HEK293 (cell line): Measurements from ENCODE around the gene DSTN.

ENCODE experiments used
- CTCF ChIA-PET: fragments of 350-600 bp; formaldehyde crosslinking; extraction: SDS; loops from one replicate; lab custom pipeline; 2021; ENCODE audit warnings: antibody characterized with exemption; lab: Yijun Ruan, JAX
- POLR2A ChIA-PET: fragments of 300-600 bp; formaldehyde crosslinking; extraction: SDS; loops from one replicate; lab custom pipeline; 2020; ENCODE audit warnings: antibody characterized with exemption, inconsistent platforms; lab: Yijun Ruan, JAX
- H3K27ac ChIP-seq: fragments of 200-500 bp; sonication (Bioruptor generic); 2 replicates; pipeline ENCODE4 v1.5.1; 2014; ENCODE audit warnings: low read depth, low read length, control low read depth, inconsistent platforms; ENCODE audit errors: extremely low read depth
- H3K36me3 ChIP-seq, 2 experiments: fragments of 200-500 bp in 1 of 2; sonication (Bioruptor generic) in 1 of 2; 1 replicate in 1 of 2; 2 replicates in 1 of 2; pipeline ENCODE4 v1.5.1; 2014 to 2017; ENCODE audit warnings: inconsistent platforms in 2 of 2, low read length in 2 of 2; ENCODE audit not compliant: control insufficient read depth in 2 of 2, insufficient read depth in 1 of 2
- H3K4me1 ChIP-seq: fragments of 200-500 bp; sonication (Bioruptor generic); 2 replicates; pipeline ENCODE4 v1.5.1; 2014; ENCODE audit warnings: mild to moderate bottlenecking, low read length, inconsistent platforms; ENCODE audit not compliant: control insufficient read depth, insufficient read depth
- H3K4me3 ChIP-seq: 2 replicates; pipeline ENCODE4 v1.5.1; 2011; ENCODE audit warnings: low read depth, mild to moderate bottlenecking, control low read depth, low read length, moderate library complexity
- H3K9me3 ChIP-seq: fragments of 200-500 bp; sonication (Bioruptor generic); 2 replicates; pipeline ENCODE4 v1.5.1; 2014; ENCODE audit warnings: low read depth, low read length, inconsistent platforms; ENCODE audit not compliant: control insufficient read depth, insufficient read depth
- RBAK ChIP-seq: fragments of 450-650 bp; formaldehyde crosslinking; IDR thresholded peaks from 2 replicates; pipeline ENCODE4 v1.5.1; 2016; ENCODE audit warnings: missing biosample characterization, missing genetic modification characterization
- SETDB1 ChIP-seq: IDR thresholded peaks from one replicate; pipeline ENCODE4 v1.6.1; 2017; ENCODE audit warnings: mild to moderate bottlenecking, low read length, moderate library complexity, mixed read lengths; ENCODE audit not compliant: insufficient read length
- ZBTB11 ChIP-seq: fragments of 450-650 bp; formaldehyde crosslinking; conservative IDR thresholded peaks from 2 replicates; pipeline ENCODE4 v1.5.1; 2016; ENCODE audit warnings: low read depth, missing biosample characterization, missing genetic modification characterization
- ZBTB8A ChIP-seq: fragments of 450-650 bp; formaldehyde crosslinking; IDR thresholded peaks from 2 replicates; pipeline ENCODE4 v1.5.1; 2016; ENCODE audit warnings: missing biosample characterization, missing genetic modification characterization
- ZNF114 ChIP-seq: fragments of 450-650 bp; formaldehyde crosslinking; IDR thresholded peaks from 2 replicates; pipeline ENCODE4 v1.5.0; 2017; ENCODE audit warnings: missing biosample characterization, missing genetic modification characterization
- ZNF140 ChIP-seq: fragments of 450-650 bp; formaldehyde crosslinking; IDR thresholded peaks from 2 replicates; pipeline ENCODE4 v1.5.1; 2016; ENCODE audit warnings: missing biosample characterization, missing genetic modification characterization
- ZNF157 ChIP-seq: fragments of 450-650 bp; formaldehyde crosslinking; IDR thresholded peaks from 2 replicates; pipeline ENCODE4 v1.5.1; 2016; ENCODE audit warnings: missing biosample characterization, missing genetic modification characterization
- ZNF211 ChIP-seq: fragments of 450-650 bp; formaldehyde crosslinking; IDR thresholded peaks from 2 replicates; pipeline ENCODE4 v1.5.1; 2016; ENCODE audit warnings: low read depth, missing biosample characterization, missing genetic modification characterization
- ZNF341 ChIP-seq: fragments of 450-650 bp; formaldehyde crosslinking; IDR thresholded peaks from 2 replicates; pipeline ENCODE4; 2016; ENCODE audit warnings: low read depth, missing biosample characterization, missing genetic modification characterization
- ZNF394 ChIP-seq: fragments of 450-650 bp; formaldehyde crosslinking; IDR thresholded peaks from 2 replicates; pipeline ENCODE4 v1.5.1; 2016; ENCODE audit warnings: missing biosample characterization, missing genetic modification characterization, mild to moderate bottlenecking, moderate library complexity, borderline replicate concordance
- ZNF426 ChIP-seq: fragments of 450-650 bp; formaldehyde crosslinking; IDR thresholded peaks from 2 replicates; pipeline ENCODE4 v1.5.1; 2017; ENCODE audit warnings: missing biosample characterization, missing genetic modification characterization, mild to moderate bottlenecking, inconsistent platforms, moderate library complexity
- ZNF433 ChIP-seq: fragments of 450-650 bp; formaldehyde crosslinking; IDR thresholded peaks from 2 replicates; pipeline ENCODE4 v1.5.1; 2016; ENCODE audit warnings: missing biosample characterization, missing genetic modification characterization, low read depth
- ZNF510 ChIP-seq: fragments of 450-650 bp; formaldehyde crosslinking; IDR thresholded peaks from 2 replicates; pipeline ENCODE4 v1.5.1; 2018; ENCODE audit warnings: mild to moderate bottlenecking, missing genetic modification characterization, missing biosample characterization; ENCODE audit not compliant: insufficient replicate concordance
- ZNF518A ChIP-seq: fragments of 450-650 bp; formaldehyde crosslinking; conservative IDR thresholded peaks from 2 replicates; pipeline ENCODE4 v1.5.1; 2016; ENCODE audit warnings: low read depth, missing biosample characterization, missing genetic modification characterization
- ZNF529 ChIP-seq: fragments of 450-650 bp; formaldehyde crosslinking; IDR thresholded peaks from 2 replicates; pipeline ENCODE4 v1.5.1; 2017; ENCODE audit warnings: missing genetic modification characterization, missing biosample characterization; ENCODE audit not compliant: insufficient replicate concordance
- ZNF544 ChIP-seq: fragments of 450-650 bp; formaldehyde crosslinking; IDR thresholded peaks from 2 replicates; pipeline ENCODE4 v1.5.0; 2017; ENCODE audit warnings: missing biosample characterization, missing genetic modification characterization
- ZNF600 ChIP-seq: fragments of 450-650 bp; formaldehyde crosslinking; IDR thresholded peaks from 2 replicates; pipeline ENCODE4 v1.5.1; 2016; ENCODE audit warnings: missing biosample characterization, missing genetic modification characterization
- ZNF701 ChIP-seq: fragments of 450-650 bp; formaldehyde crosslinking; IDR thresholded peaks from 2 replicates; pipeline ENCODE4 v1.5.1; 2016; ENCODE audit warnings: missing biosample characterization, missing genetic modification characterization
- ZNF792 ChIP-seq: fragments of 450-650 bp; formaldehyde crosslinking; IDR thresholded peaks from 2 replicates; pipeline ENCODE4 v1.5.1; 2016; ENCODE audit warnings: missing biosample characterization, missing genetic modification characterization
- ZXDB ChIP-seq: fragments of 450-650 bp; formaldehyde crosslinking; IDR thresholded peaks from 2 replicates; pipeline ENCODE4 v1.5.1; 2016; ENCODE audit warnings: missing biosample characterization, missing genetic modification characterization
- TF ChIP-seq, protein P1 (sequence below): fragments of 450-650 bp; formaldehyde crosslinking; IDR thresholded peaks from 2 replicates; pipeline ENCODE4 v1.5.1; 2016; ENCODE audit warnings: missing biosample characterization, missing genetic modification characterization
- TF ChIP-seq, protein P2 (sequence below): fragments of 450-650 bp; formaldehyde crosslinking; IDR thresholded peaks from 2 replicates; pipeline ENCODE4 v1.5.1; 2016; ENCODE audit warnings: missing biosample characterization, missing genetic modification characterization

Gene DSTN

DNA sequence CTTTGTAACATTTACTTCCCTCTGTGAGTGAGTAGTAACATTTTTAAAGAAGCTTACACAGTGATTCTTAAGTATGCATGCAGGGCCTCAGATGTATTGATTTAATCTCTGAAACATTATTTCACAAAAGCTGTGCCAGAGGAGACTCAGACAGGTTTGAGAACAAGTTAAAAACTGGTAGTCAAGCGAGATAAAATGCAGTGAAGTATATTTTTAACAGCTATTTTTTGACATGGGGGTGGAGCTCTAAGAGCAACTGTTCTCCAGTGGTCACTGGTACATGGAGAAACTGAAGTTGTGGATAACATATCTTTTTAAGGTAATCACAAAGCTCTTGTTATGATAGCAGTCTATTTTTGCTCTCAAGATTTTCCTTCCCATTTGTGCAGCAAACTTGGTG lies 20.4 kb downstream of the DSTN start (continued):
- no peak for TF ChIP-seq ZNF600 (tag by site-specific recombination)
- no peak for TF ChIP-seq ZNF211 (tag by site-specific recombination)
- no peak for TF ChIP-seq ZNF529 (tag by site-specific recombination)
- TF ChIP-seq, all 188 proteins: peak for 0

DNA sequence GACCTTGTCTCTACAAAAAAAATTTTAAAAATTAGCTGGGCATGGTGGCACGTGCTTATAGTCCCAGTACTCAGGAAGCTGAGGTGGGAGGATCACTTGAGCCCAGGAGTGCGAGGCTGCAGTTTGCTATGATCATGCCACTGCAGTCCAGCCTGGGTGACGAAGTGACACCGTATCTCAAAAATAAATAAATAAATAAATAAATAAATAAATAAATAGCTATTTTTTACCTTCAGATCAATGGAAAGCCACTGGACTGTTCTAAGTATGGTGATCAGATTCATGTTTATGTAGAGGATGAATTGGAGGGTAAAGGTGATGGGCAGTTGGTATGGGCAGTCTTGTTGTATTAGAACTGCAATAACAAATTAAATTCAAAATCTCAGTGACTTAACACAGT lies 24.0 kb downstream of the DSTN start:
- CTCF ChIA-PET: interaction anchor here (1.8 kb wide), 1 partner anchor 57 kb away, joined by 6 read pairs; no protein-coding TSS in a partner anchor
- TF ChIP-seq ZNF544 (tag by site-specific recombination): no peak
- TF ChIP-seq ZNF114 (tag by site-specific recombination): no peak
- no peak for TF ChIP-seq ZNF701
- TF ChIP-seq ZNF518A (tag by site-specific recombination): peak; percentile 70
- peak; percentile 79; the same call in 1 of the 2 replicates for TF ChIP-seq ZNF394 (tag by site-specific recombination)
- TF ChIP-seq ZNF433 (tag by site-specific recombination): peak; percentile 19; the same call in 1 of the 2 replicates
- TF ChIP-seq SETDB1: no peak
- TF ChIP-seq, protein P1, sequence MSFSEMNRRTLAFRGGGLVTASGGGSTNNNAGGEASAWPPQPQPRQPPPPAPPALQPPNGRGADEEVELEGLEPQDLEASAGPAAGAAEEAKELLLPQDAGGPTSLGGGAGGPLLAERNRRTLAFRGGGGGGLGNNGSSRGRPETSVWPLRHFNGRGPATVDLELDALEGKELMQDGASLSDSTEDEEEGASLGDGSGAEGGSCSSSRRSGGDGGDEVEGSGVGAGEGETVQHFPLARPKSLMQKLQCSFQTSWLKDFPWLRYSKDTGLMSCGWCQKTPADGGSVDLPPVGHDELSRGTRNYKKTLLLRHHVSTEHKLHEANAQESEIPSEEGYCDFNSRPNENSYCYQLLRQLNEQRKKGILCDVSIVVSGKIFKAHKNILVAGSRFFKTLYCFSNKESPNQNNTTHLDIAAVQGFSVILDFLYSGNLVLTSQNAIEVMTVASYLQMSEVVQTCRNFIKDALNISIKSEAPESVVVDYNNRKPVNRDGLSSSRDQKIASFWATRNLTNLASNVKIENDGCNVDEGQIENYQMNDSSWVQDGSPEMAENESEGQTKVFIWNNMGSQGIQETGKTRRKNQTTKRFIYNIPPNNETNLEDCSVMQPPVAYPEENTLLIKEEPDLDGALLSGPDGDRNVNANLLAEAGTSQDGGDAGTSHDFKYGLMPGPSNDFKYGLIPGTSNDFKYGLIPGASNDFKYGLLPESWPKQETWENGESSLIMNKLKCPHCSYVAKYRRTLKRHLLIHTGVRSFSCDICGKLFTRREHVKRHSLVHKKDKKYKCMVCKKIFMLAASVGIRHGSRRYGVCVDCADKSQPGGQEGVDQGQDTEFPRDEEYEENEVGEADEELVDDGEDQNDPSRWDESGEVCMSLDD (tag by site-specific recombination): no peak
- TF ChIP-seq, protein P2, sequence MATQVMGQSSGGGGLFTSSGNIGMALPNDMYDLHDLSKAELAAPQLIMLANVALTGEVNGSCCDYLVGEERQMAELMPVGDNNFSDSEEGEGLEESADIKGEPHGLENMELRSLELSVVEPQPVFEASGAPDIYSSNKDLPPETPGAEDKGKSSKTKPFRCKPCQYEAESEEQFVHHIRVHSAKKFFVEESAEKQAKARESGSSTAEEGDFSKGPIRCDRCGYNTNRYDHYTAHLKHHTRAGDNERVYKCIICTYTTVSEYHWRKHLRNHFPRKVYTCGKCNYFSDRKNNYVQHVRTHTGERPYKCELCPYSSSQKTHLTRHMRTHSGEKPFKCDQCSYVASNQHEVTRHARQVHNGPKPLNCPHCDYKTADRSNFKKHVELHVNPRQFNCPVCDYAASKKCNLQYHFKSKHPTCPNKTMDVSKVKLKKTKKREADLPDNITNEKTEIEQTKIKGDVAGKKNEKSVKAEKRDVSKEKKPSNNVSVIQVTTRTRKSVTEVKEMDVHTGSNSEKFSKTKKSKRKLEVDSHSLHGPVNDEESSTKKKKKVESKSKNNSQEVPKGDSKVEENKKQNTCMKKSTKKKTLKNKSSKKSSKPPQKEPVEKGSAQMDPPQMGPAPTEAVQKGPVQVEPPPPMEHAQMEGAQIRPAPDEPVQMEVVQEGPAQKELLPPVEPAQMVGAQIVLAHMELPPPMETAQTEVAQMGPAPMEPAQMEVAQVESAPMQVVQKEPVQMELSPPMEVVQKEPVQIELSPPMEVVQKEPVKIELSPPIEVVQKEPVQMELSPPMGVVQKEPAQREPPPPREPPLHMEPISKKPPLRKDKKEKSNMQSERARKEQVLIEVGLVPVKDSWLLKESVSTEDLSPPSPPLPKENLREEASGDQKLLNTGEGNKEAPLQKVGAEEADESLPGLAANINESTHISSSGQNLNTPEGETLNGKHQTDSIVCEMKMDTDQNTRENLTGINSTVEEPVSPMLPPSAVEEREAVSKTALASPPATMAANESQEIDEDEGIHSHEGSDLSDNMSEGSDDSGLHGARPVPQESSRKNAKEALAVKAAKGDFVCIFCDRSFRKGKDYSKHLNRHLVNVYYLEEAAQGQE: peak; percentile 55; the same call in 1 of the 2 replicates
- no peak for TF ChIP-seq ZNF157 (tag by site-specific recombination)
- TF ChIP-seq ZNF140 (tag by site-specific recombination): peak; percentile 38; the same call in 1 of the 2 replicates
- no peak for TF ChIP-seq ZNF341 (tag by site-specific recombination)
- TF ChIP-seq ZBTB11 (tag by site-specific recombination): peak; percentile 57
- no peak for TF ChIP-seq RBAK (tag by site-specific recombination)
- peak; percentile 62 for TF ChIP-seq ZNF426 (tag by site-specific recombination)
- TF ChIP-seq ZBTB8A (tag by site-specific recombination): peak; percentile 56
- 0 out of 2 replicates have a peak, but pooled peaks have one; percentile 35 for TF ChIP-seq ZXDB (tag by site-specific recombination)
- TF ChIP-seq ZNF792 (tag by site-specific recombination): no peak
- TF ChIP-seq ZNF510 (tag by site-specific recombination): peak; percentile 35

More for the DNA sequence above, 24.0 kb downstream of the DSTN start:
- Histone ChIP-seq H3K36me3 (peaks cover 0 to 8% of the 10 kb centered on the region in 2 experiments; a peak in 2 of 3 replicates), H3K4me1 (peaks cover 4% of the 10 kb centered on the region; the same call in 1 of the 2 replicates), H3K4me3 (no peak overlapping the region), H3K27ac (no peak overlapping the region), H3K9me3 (no peaks in the 10 kb centered on the region)
- POLR2A ChIA-PET: interaction anchor here (0.6 to 1.9 kb wide), 2 partner anchors 8 to 23 kb away, joined by 3 to 9 read pairs; partner anchors contain the start of gene DSTN
